HL-60/S4 treated with retinoic acid at 250 ng/mL for 4 days and 3 days (cell line): ENCODE measurements around the gene GAS2.

Source experiments
- in situ Hi-C: fragments of 300-500 bp; cut with MboI; formaldehyde crosslinking; loops from 2 replicates; pipeline ENCODE4 v1.7.0; 2022; ENCODE audit warnings: low sequenced_read_pairs

Gene GAS2

DNA sequence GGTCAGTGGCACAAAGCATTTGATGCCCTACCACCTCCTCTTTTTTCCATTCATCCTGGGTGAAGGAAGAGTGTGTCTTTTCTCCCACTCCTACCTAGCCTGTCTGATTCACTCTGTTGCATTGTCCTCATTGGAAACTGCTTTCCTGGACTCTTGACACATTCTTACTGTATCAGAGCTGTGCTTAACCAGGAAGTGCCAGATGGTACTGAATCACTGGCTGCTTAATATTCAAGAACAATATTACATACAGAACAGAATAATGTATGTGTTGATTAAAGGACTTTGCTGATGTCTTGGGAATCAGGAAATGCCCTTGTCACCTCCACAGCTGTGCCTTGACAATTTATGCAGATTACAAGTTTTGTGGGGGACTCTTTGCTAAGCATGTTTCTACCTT lies 118.8 kb downstream of the GAS2 start:
- in situ Hi-C loops = no loop called here

DNA sequence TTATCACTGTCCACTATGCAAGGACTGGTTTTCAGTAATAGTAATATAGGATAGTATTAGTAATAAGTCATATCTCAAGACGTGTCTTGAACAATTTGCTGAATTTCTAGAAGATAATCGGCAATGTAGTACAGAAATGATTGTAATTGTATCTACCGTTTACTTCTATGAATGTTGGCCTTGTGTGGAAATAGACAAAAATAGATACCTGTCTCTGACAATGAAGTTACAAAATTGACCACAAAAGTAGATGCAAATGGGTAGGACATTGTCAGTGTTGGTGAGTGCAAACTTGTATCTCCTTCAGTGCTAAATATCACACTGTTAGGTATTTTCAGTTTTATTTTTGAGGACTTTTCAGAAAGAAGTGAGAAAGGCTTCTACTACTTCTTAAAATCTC lies 120.1 kb downstream of the GAS2 start:
- in situ Hi-C loops = no loop called here

- in situ Hi-C loops = no loop called here
These were observed 120.6 kb downstream of the GAS2 start for GRCh38 chr11:22787055-22787454.

DNA sequence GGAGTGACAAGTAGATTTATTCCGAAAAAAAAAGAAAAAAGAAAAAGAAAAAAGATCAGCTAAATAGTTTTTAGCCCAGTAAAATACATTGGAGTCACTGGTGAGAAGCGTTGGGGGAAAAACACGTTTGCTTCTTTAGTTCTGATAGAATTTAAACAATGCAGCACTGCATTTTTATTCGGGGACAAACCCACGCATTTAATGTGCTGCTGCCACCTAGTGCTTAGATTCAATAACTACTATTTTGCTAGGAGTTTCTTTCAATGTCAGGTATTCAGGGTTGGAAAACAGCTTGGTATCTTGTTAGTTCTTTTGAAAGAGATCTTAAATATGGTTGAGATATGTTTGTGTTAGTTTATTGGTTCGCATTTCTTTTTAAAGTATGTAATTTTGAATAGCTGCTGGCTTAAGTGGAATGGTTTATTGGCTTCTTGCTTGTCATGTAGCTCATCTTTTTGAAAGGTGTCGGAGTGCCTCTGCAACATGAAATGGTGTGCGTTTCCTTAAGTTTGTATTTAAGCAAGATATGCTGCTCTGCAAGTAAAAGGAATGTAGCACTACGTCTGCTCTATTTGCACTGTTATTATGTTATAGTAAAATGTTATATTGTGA lies 121.2 kb downstream of the GAS2 start:
- in situ Hi-C loops = no loop called here

GRCh38 chr11:22792497-22792896 lies 126.1 kb downstream of the GAS2 start:
- in situ Hi-C loops = no loop called here

DNA sequence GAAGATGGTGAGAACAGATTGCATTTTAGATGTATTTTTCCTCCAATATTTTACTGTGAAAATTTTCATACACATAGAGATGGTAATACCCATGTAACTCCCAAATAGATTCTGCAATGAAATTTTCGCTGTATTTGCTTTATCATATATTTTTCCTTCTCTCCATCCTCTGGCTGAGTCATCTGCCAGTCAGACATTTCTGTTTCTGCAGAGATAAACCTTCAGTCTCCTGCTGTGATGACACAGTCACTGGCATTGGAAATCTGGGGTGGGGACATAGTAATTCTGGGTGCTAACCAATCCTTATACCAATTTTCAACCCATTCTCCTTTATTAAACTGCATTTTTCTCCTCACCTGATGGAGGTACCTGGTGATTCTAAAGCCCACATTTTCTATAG lies 129.5 kb downstream of the GAS2 start:
- in situ Hi-C loops = no loop called here

GRCh38 chr11:22797047-22797446 lies 130.6 kb downstream of the GAS2 start:
- in situ Hi-C loops = no loop called here

DNA sequence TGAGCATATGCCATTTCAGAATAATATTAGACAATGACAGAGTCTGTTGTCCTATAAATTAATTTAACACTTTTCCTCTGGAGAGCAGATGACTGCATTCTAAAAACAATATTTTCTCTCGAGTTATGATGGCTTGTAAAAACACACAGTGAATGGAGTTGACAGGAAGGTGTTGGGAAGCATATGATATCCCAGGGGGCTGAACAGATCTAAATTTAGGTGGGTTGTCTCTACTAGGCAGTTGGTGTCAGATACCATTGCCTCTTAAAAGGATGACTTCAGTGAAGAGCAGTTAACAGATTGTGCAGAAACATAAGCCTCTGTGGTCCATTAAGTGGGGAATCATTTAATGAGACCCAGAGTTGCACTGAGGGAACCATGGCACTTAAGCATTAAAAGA lies 132.5 kb downstream of the GAS2 start:
- in situ Hi-C loops = no loop called here

- in situ Hi-C loops = no loop called here
These were observed 134.1 kb downstream of the GAS2 start for GRCh38 chr11:22800482-22800881.

GRCh38 chr11:22802861-22803260 lies 136.4 kb downstream of the GAS2 start:
- in situ Hi-C loops = no loop called here

DNA sequence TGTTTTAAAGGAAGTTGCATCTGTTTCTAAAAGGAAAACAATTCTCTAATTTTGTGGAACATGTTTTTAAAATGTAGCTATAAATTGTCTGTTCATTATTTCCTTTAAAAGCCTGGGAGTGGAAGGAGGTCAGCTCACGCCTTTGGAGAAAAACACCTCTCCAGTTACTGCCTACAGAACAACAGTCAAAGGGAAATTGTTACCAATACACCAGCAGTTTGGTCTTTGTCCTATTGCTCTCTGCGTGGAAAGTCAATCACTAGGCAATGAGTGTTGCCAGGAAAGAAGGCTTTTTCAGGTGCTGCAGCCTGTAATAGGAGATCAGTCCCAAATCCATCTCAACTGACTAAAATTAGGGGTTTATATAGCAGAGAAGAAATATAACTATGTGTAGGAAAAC lies 141.0 kb downstream of the GAS2 start:
- in situ Hi-C loops = no loop called here

DNA sequence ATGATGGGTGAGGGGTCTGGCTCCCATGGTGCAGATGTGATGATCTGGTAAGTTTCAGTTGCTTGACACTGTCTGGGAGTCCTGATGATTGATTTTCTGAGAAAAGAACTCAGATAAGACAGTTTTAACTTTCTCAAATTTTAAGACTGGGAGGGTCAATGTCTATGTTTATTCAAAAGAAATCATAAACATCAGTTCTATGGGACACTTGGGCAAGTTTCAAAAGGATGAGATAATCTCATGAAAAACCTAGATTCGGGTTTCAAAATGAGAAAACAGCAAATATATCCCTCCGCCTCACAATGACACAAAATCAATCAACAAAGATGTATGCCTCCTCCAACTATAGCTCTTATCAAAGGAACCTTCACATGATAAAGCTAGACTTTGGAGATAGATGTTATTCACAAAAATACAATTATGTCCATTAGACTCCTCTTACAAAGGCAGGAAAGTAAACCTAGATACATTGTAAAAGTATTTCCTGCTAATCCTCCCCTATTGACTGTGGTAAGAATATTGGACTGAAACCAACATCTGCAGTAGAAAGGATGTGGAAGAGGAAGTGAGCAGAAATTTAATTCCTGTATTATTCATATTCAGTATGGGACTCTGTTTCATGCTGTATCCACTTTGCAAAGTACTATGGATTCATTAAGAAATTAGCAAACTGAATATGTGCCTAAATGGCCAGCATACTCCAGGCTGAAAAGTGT lies 141.6 kb downstream of the GAS2 start:
- in situ Hi-C loops = no loop called here

- in situ Hi-C loops = no loop called here
These were observed 142.3 kb downstream of the GAS2 start for GRCh38 chr11:22808571-22809197.

GRCh38 chr11:22809893-22810292 lies 143.5 kb downstream of the GAS2 start:
- in situ Hi-C loops = no loop called here

DNA sequence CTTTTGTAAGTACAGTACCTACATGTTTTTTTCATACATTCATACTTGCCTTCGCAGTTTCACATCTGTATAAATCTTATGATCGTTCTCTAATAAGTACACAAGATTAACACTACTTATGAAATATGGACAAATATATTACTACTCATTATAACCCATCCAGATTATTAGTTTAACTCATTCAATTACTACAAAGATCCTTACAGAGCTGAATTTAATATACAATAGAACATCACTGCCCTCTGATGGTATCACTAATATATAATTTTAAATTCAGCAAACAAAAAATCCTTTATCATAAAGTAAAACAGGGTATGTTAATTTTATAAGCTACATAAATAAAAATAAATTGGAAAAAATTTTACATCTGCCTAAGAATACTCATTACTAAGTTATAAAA lies 155.8 kb downstream of the GAS2 start:
- in situ Hi-C loops = no loop called here

GRCh38 chr11:22828373-22828772 lies 162.0 kb downstream of the GAS2 start:
- in situ Hi-C loops = no loop called here

DNA sequence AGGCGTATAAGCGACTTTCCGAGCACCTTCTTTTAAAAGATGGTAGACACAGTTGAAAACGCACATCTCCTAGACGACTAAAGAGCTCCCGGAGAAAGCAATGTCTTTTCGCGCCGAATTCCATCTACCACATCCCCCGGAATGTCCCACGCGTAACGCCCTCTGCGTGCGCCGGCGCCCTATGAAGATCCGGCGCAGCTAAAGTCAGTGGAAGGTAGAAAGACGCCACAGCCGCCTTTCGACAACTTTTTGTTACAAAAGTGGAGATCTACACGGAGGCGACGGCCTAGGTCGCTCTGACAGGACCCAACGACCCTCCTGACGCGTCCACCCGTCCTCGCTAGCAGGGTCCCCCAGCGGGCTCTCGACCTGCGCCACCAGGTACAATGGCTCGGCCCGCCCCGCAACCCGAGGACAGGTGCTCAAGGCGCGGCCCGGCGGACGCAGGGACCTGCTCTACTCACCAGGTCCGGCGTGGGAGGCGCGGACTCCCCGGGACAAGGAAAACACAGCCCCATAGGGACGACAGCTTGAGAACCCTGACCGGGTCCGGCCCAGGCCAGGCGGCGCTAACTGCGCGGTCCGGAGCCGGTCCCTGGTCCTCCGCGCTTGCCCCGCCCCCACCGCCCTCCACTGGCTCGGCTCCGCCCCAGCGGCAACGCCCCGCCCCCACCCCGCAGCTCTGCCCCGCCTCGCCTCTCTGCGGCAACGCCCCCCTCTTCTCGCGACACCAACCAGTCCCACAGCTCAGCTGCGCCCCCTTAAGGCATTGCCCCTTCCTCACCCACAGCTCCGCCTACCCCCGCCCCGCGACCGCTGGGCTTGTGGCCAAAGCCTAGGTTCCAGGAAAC lies 163.0 kb downstream of the GAS2 start, which contains the start of gene SVIP:
TSS of gene SVIP (minus strand) at position 571 of the 851 bp plus-strand sequence. CDS start at position 518, 53 bp downstream.
- in situ Hi-C loops = no loop called here

- in situ Hi-C loops = no loop called here
These were observed 163.6 kb downstream of the GAS2 start for GRCh38 chr11:22830082-22830414.

DNA sequence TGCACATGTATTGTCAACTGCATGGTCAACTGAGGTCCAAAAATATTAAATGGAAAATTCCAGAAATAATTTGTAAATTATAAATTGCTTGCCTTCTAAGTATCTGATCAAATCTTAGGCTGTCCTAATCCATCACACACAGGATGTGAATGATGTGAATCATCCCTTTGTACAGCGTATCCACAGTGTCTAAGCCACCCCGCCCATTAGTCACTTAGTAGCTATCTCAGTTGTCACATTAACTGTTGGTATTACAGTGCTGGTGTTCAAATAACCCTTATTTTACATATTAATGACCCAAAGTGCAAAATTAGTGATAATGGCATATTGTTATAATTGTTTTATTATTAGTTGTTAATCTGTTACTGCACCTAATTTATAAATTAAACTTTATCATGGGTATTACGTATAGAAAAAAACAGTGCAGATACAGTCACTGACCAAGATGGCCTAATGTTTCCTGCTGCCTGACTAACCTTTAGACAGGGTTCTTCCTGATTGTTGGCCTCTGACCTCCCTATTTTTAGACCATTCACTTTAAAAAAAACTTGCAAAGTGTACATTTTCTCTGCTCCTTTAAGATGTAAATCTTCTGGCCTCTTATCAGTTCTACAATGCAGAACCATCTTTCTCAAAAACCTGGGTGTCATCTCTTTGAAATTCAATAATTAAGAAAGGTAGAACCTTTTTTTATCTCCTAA lies 166.1 kb downstream of the GAS2 start:
- in situ Hi-C loops = no loop called here

DNA sequence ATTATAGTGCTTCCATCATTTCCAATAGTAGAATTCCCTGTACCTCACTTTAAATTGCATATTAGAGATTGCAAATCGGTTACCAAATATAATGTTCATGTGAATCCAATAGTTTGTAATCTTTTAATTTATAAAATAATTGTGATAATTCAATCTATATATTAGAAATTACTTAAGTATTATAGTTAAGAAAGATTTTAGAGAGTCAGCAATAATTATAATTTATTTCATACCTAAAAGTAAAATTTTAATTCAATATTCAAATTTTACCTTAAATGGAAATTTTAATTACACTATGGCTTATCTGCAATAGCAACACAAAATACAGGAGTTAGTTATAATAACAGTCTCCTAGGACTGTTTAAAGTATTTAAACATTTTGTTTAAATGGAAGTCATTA lies 180.3 kb downstream of the GAS2 start:
- in situ Hi-C loops = no loop called here

DNA sequence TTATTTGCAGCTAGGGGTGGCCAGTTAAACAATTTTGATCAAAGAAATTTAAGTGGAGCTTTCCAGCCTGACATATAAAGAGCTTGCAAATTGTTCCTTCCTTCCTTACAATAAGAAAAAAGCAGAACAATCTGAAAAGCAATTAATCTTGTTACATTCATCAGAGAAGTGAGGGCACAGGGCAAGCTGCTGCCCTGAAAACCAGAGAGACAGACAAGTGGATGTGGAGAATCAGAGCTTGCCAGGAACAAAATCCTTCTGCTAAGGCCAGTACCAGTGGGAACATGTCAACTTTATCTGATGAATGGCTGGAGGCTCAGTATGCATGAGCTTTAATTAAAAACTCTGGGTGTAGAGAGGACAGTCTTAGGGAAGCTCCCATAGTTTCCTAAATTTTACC lies 185.1 kb downstream of the GAS2 start:
- in situ Hi-C loops = no loop called here
